Stimulated activated CD4-positive, alpha-beta T cell treated with anti-CD3 and anti-CD28 coated beads, Interleukin-1b, Interleukin-23, amount 100 ng/mL, for 24 hours (primary cell): ENCODE measurements around the gene GSG1L.
"Not testable (repeated sequence)": the region's sequence is repeated elsewhere in the genome, so short reads cannot be mapped to it uniquely, and the experiment has no call there.

Experiments
- DNase-seq, 4 experiments: peaks; one replicate each; pipeline ENCODE4 v3.0.0-alpha.2; 2020; ENCODE audit warnings: low read depth in 4 of 4, low spot score in 1 of 4

GSG1L gene

GRCh38 chr16:27954191-27954590, 109.3 kb downstream of the GSG1L start:
- no peak for DNase-seq

DNA sequence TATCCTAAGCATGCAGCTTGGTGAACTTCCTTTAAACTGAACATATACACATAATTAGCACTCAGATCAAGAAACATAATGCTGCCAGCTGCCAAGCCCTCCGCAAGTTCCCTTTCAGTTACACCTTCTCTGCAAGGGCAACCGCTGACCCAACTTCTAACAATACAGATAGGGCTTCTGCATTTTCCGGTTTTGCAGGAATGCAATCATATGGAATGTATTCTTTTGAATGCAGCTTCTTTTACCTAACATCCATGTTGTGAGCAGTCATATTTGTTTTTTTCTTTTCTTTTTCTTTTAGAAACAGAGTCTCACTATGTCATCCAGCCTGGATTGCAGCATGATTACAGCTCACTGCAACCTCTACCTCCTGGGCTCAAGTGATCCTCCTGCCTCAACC, 110.7 kb downstream of the GSG1L start:
- DNase-seq: no peak

DNA sequence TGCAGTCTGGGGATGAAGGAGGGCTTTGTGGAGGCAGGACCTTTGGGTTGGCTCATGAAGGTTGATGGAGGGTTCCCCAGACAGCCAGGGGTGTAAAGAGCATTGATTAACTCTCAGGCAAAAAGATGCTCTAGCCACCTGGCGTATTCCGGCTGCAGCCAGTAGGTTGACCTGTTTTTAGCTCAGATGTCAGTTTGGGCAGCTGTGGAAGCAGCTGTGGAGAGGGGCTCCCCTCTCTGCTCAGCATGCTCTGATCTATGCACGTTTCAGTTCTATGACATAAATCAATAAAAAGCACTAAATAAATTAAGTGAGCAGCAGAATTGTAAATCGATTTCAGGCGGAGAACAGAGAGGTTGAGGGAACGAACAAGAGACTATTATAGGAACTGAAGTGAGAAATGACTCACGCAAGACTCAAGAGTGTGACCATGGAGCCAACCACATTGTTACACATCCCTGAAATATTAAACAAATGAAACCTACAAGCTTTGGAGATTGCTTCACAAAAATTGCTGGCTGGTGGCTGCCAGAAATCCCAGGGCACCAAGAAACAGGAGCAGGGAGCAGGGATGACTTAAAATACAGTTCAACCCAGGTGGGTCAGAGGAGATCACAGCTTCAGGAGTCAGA, 111.9 kb downstream of the GSG1L start:
- DNase-seq: no peak

- DNase-seq: no peak
These were observed 113.2 kb downstream of the GSG1L start for GRCh38 chr16:27950206-27950887.

GRCh38 chr16:27947696-27948095, 115.8 kb downstream of the GSG1L start:
- DNase-seq: no peak

DNA sequence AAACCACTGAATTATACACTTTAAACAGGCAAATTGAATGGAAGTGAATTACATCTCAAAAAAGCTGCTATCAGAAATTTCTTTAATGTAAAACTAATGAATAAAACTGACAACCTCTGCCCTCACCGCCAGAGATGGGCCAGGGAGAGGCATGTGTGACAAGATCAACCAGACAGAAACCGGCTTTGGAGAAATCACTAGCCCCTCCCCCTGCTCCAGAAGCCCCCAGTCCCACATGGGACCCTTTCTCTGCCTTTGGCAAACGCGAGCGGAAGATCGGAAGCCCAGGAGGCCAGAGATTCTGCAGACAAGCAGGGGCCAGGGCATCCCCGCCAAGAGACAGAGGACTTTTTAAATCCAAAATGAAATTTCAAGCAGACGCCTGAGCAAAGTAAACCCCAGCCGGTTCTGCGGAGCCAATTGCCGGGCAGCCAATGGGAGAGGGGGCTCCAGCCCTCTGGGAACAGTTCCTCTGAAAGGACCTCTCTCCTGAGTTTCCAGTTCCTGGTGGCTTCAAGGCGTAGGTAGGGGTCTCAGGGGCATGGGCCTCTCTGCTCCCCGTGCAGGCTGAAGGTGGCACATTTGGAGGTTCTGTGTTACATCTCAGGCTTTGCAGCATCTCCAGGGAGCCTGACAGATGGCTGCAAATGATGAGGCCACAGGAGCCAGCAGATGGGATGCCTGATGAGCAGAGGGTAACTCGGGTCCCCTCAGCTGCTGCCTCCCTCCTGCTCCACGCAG, 118.1 kb downstream of the GSG1L start:
- DNase-seq: no peak

DNA sequence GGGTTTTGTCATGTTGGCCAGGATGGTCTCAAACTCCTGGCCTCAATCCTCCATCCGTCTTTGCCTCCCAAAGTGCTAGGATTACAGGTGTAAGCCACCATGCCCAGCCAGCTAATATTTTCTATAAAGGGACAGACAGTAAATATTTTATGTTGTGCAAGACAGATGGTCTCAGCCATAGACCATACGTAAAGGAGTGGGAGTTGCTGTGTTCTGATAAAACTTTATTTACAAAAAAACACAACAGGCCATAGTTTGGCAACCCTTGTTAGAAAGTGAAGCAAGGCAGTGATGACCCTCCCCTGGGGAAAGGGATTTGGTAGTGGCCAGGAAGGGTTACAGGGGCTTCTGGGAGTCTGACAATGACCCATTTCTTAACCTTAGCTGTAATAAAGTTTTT, 119.7 kb downstream of the GSG1L start:
- no peak for DNase-seq

DNA sequence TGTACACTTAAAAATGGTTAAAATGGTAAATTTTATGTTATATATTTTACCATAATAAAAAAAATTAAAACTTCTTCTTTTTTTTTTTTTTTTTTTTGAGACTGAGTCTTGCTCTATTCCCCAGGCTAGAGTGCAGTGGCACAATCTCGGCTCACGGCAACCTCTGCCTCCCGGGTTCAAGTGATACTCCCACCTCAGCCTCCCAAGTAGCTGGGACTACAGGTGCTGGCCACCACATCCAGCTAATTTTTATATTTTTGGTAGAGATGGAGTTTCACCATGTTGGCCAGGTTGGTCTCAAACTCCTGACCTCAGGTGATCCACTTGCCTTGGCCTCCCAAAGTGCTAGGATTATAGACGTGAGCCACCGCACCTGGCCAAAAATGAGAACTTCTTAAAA, 121.4 kb downstream of the GSG1L start:
- DNase-seq: not testable (repeated sequence)

GRCh38 chr16:27935076-27935475, 128.4 kb downstream of the GSG1L start:
- no peak for DNase-seq

GRCh38 chr16:27932542-27933135, 130.9 kb downstream of the GSG1L start:
- DNase-seq: no peak

- DNase-seq: no peak
These were observed 133.7 kb downstream of the GSG1L start for GRCh38 chr16:27929818-27930217.

DNA sequence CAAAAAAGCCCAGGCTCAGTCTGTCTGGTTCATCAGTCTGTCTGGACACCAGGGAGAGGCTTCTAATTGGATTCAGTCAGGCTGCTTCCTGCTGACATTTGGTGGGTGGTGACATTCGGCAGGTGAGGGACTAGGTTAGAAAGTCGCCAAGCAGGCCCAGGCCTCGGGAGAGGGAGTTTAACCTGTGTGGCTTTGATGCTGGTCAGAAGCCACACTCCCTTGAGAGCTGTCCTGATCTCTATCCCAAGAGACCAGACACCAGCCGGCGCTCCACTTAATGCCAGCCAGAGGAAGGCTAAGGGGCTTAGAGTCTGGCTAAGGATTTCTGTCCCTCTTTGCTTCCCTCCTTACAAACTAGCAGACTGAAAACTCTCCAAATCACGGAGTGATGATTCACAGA, 135.0 kb downstream of the GSG1L start:
- DNase-seq: no peak

DNA sequence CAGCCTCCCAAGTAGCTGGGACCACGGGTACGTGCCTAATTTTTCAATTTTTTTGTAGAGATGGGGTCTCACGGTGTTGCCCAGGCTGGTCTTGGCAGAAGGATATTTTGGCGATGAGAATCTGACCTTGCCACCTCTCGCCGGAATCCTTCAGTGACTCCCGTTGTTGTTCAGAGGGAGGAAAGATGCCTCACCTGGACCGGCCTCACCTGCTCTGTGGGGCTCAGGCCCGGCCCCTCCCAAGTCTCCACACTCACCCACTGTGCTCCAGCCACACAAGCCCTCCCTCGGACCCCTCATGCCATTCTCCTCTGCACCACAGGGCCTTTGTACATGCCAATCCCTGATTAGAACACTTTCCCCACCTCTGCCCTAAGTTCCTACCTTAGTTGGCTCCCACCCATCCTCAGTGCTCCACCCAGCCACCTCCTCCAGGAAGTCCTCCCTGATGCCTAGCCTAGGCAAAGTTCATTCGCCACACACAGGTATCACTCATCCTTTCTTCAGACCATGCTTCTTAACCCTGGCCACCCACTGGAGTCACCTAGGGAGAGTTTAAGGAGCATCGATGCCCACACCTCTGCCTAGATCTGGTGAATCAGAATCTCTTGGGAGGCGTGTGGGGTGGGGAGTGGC, 136.1 kb downstream of the GSG1L start:
- DNase-seq: no peak

DNA sequence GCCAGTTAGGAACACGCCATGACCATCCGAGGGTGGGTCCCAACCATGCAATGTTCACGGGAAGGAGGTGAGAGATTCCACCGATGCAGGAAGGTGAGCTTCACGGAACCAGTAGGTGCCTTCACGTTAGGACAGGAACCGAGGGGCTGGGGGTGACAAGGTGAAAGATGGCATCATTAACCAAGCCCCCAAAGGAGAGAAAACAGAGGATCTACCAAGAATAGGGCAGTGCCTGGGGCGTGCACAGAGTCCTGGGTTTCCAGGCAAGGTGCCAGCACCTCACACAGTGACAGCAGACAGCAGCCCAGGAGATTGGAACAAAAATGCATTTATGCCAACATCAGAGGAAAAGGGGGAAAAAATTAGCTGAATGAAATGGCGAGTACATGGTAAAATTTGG, 137.9 kb downstream of the GSG1L start:
- DNase-seq: no peak

DNA sequence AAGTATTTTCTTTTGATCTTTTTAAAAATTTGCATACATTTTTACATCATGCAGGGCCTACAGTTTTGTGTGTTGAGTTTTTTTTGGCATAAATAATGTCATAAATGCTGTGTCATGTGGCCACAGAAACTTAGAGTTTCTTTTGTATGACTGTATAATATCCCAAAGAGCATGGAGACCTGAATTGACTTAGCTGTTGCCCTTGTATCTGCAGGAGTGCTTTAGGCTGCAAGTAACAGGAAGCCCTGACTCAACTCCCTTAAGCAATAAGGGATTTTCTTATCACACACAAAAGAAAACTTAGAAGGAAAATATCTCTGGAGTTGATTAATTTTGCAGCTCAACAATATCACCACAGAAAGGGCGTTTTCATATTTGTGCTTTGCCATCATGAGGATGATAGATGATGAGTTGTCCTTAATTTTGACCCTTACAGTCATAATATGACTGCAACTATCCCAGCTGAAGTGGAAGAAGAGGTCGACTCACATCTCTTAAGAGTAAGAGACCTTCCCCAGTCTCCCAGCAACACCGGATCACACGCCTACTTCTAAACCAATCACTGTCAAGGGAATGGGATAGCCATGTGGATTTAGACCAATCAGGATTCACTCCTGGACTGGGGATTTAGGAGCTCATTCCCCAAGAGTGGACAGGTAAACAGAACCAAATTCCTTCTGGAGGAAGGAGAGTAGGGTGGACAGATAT, 138.9 kb downstream of the GSG1L start:
- no peak for DNase-seq

GRCh38 chr16:27923751-27924150, 139.8 kb downstream of the GSG1L start:
- no peak for DNase-seq

DNA sequence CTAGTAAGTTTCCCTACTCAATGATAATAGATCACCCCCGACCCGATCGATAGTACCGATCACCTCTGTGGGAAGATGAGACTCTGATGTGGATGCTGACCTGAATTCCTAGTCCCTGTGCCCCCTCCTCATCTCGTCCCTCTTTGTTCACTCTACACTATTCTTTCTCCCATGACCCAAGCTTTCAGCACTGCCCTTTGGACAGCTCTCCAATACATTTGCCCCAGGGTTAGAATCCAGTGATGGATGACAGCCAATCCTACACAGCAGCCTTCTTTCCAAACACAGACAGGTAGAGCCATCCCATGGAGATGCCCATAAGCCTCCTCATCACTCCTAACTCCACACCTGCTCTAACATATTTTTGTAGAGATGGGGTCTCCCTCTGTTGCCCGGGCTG, 141.1 kb downstream of the GSG1L start:
- no peak for DNase-seq

GRCh38 chr16:27921134-27921533, 142.4 kb downstream of the GSG1L start:
- DNase-seq: no peak

GRCh38 chr16:27920391-27920891, 143.1 kb downstream of the GSG1L start:
- DNase-seq: no peak

- DNase-seq: no peak
These were observed 144.8 kb downstream of the GSG1L start for GRCh38 chr16:27918755-27919154.

DNA sequence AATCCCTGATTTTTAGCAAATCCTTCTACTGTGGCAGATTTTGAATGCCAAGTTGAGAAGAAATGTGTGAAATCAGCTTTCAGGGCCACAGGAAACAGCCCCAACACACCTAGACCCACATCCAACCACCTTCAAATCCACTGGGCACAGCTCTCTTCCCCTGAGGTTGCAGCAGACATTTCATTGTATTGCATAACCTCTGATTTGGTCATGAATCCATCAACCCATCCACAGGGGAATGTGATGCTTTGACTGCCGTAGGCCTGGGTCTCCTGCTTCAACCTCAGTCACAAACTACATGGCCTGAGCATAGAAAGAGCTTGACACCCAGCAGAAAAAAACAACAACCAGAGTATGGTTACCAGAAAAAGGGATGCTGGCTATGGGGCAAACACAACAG, 145.6 kb downstream of the GSG1L start:
- DNase-seq: no peak
